Activated CD4-positive, alpha-beta T cell treated with anti-CD3 and anti-CD28 coated beads, Interleukin-2, amount 50 U/mL, for 1 hour (primary cell): Measurements from ENCODE around the gene UTF1.
"Not testable (repeated sequence)": the region's sequence is repeated elsewhere in the genome, so short reads cannot be mapped to it uniquely, and the experiment has no call there.

ENCODE experiments used
- DNase-seq: peaks from one replicate; pipeline ENCODE4 v3.0.0-alpha.2; 2020

Gene UTF1

DNA sequence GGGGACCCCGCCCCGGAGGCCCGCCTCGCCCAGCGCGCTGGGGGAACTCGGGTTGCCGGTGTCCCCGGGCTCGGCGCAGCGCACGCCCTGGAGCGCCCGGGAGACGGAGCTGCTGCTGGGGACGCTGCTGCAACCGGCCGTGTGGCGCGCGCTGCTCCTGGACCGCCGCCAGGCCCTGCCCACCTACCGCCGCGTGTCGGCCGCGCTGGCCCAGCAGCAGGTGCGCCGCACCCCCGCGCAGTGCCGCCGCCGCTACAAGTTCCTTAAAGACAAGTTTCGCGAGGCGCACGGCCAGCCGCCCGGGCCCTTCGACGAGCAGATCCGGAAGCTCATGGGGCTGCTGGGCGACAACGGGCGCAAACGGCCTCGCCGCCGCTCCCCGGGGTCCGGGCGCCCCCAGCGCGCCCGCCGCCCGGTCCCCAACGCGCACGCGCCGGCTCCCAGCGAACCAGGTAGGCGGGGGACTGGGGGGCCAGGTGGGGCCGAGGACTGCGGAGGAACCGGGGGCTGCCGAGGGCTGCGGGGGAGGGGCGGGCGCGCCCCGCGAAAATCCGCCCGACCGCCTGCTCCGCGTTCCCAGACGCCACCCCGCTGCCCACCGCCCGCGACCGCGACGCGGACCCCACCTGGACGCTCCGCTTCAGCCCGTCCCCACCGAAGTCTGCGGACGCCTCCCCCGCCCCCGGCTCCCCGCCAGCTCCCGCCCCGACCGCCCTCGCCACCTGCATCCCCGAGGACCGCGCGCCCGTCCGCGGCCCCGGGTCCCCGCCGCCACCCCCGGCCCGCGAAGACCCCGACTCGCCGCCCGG is 574 bp downstream of the UTF1 start:
- DNase-seq, result no peak

DNA sequence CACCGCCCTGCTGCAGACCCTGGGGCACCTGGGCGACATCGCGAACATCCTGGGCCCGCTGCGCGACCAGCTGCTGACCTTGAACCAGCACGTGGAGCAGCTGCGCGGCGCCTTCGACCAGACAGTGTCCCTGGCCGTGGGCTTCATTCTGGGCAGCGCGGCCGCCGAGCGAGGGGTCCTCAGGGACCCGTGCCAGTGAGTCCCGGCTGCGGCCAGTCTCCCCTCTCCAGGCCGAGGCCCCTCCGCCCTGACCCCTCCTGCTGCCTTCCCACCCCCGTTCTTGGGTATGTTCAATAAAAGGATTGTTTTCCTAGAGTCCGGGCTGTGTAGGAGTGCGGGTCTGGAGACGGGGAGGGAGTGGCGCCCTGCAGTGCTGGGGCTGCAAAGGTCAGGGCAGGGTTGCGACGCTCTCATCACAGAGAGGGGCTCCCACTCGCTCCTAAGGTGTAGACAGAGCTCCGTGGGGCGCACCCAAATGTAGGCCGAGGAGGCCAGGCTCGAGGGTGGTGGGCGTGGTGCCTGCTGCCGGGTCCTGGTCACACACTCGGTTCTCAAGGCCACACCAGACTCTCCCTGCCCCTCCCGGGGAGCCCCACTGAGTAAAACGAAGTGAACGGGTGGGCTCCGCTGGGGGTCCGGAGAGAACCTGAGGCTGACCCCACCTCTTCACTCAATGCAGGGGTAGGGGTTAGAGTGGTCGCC is 1.4 kb downstream of the UTF1 start:
- DNase-seq, result no peak

DNA sequence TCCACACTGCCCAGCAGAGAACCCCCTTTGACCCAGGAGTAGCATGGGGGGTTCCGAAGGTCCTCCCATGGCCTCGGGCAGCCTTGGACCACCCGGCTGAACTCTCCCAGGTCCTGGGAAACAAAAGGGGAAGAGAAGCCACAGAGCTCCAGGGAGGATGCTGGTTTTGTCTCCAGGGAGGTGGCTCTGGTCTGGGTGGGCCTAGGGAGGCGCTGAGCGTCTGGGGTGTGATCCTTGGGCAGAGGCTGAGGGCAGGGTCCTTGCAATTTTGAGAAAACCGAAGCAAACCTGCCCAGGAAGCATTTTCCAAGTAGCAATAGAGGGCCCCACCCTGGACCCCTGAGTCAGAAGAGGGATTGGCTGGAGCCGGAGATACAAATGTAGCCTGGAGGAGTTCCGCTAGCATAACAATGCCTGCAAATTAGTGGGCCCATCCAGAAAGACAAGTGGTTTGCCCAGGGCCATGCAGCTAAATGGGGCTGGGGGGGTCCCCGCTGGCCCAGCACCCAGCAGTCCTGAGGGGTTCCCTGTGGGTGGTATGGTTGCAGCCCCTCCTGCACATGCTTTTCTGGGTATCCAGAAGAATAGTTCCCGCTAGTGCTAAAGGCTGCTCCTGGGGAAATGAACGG is 2.0 kb downstream of the UTF1 start:
- DNase-seq, result no peak

DNA sequence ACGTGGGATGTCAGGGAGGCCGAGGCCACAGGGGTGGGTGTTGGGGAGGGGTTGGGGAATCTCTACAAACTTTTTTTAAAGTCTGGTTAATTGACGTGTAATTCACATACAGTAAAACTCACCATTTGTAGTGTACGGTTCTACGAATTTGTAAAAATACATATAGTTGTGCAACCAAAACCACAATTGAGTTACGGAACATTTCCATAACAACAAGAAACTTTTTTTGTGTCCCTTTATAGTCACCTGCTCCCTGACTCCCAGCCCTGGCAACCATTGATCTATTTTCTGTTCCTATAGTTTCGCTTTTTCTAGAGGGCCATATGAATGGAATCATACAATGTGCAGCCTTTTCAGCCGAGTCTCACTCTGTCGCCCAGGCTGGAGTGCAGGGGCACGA is 4.8 kb downstream of the UTF1 start:
- not testable (repeated sequence) for DNase-seq

DNA sequence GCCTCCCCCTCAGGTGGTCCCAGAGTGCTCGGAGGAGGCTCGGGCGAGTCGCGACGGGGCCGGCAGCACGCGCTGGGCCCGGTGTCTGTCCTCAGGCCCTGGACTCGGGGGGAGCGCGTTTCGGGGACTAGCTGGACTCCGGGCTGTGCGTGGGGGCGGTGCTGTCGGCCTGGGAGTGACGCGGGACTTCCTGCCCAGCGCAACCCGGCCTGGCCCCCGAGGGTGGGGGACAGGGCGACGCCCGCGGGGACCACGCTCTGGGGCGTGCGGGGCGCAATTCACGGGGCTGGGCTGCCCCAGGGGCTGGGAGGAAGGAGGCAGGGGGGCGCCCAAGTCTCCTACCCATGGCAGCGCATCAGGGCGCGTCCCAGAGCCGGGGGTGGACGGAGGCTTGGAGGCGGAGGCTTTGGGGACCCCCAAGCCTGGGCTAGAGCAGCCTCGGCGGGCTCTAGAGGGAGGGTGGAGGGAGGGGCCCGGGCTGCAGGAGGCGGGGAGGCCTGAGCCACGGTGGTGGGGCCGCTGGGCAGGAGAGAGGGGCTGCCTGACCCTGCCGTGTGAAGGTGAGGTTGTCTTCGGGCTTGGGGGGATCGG is 5.3 kb downstream of the UTF1 start:
- no peak for DNase-seq

DNA sequence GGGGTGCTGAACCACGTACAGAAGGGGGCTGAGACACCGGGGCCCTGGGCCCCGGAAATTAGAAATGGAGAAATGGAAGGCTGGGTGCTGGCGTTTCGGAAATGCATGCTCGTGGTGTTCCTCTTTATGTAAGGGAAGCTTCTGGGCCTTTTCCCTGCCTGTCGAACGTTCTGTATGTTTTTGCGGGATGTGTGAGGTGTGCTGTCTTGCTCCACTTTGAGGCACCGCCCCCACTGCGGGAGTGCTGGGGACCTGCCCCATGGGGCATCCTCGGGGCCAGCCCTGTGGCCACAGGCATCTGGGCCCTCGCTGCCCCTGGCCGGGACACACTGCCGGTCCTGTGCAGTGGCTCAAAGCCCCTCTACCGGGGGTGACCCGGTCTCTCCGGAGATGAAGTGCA is 5.9 kb downstream of the UTF1 start:
- DNase-seq, result no peak

DNA sequence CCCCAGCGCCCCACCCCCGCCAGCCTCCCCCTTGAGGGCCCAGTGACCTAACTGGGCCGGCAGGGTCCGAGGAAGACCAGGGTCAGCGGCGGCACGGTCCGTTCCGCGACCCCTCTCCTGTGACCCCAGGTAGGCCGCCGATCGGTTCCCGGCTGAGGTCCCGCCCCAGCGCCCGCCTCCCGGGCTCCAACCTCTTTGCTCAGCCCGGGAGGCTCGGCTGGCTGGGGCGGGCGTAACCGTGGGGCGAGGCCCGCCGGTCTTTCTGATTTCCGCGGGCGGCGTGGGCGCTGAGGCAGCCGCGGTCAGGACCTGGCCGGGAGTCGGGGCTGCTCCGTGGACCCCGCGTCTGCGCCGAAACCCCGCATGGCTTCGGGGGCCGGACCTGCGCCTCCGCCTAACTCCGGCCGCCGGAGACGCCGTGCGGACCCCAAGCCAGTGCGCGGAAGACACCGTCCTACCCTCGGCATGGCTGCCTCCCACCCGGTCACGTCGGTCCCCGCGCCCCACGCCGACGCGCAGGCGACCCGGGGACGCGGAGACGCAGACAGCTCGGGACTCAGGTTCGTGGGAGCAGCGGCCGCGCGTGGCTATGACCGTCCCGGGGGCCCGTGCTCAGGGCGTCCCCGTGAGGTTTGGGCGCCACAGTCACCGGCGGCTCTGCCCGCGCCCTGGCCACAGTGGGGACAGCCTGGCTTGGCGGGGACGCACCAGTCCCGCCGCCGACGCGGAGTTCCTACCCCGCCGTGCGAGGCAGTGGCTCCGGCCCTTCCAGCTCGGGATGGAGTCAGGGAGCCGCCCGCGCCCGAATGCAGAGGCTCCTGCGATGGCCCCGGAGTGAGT is 6.6 kb downstream of the UTF1 start:
- DNase-seq, result no peak

DNA sequence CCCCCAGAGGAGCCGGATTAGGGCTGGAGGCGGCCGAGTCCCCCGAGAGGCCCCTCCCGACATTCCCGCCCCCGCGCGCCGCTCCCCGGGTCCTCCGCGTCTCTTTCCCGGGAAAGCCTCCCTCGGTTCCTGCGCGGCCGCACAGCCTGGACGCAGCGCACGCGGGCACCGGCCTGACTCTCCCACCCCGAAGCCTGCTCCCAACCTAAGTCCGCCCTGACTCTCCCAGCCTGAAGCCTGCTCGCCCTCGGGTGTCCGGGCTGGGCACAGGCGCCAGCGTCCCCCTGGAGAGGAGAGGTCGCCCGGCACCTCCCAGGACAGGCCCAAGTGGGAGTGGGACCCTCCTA is 7.2 kb downstream of the UTF1 start:
- DNase-seq, result no peak

DNA sequence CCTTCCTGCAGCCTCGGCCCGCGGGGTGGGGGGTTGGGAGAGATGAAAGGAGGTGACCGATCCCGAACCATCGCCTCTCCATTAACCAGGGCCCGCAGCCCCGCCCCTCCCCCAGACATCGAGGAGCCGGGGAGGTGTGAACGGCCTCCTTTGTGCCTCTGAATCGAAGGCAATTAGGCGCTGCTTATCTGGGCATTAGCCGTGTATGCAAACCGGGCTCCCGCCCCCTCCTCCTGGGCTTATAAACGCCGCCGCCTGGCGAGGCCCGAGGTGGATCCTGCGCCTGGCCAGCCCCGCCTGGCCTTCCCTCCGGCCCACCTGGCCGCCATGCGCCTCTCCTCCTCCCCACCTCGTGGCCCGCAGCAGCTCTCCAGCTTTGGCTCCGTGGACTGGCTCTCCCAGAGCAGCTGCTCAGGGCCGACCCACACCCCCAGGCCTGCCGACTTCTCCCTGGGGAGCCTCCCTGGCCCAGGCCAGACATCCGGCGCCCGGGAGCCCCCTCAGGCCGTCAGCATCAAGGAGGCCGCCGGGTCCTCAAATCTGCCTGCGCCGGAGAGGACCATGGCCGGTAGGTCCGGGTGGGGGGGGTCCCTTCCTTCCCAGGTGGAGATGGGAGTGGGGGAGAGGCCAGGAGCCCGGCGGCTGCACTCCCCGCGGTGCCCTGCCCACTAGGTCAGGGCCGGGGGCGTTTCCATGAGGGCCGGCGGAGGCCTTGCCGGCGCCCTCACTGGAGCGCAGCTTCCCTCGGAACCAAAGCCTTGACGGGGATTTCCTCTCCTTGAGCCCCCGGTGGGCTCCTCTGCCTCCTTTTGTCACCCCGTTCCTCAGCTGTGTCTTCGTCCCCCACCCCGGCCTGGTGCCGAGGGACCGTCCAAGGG is 7.8 kb downstream of the UTF1 start, which contains the start of gene VENTX:
VENTX (plus strand) TSS at position 268 of the 878 bp plus-strand sequence; CDS start at position 328, 60 bp downstream.
- DNase-seq, result no peak

DNA sequence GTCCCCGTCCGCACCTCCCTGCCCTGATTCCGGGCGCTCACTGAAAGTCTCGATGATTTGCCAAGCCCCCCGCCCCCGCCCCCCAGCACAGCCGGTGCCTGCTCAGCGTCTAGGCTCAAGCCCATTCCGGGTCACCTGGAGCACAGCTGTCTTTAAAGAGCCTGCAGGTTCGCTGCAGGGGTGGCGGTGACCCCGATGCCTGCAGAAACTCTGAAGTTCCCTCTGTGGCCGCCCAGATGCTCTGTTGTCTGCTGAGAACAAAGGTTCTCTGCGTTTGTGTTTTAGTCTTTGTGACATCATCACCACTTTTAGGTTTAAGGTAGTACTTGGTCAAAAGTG is 8.4 kb downstream of the UTF1 start:
- no peak for DNase-seq

DNA sequence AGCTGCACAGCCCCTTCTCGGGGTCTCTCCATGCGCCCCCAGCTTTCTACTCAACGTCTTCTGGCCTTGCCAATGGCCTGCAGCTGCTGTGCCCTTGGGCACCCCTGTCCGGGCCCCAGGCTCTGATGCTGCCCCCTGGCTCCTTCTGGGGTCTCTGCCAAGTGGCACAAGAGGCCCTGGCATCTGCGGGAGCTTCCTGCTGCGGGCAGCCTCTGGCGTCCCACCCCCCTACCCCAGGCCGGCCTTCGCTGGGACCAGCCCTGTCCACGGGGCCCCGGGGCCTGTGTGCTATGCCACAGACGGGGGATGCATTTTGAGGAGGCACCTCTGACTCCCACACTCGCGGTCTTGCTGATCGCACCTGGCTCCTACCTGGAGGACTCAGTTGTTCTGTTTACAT is 10.0 kb downstream of the UTF1 start:
- no peak for DNase-seq

DNA sequence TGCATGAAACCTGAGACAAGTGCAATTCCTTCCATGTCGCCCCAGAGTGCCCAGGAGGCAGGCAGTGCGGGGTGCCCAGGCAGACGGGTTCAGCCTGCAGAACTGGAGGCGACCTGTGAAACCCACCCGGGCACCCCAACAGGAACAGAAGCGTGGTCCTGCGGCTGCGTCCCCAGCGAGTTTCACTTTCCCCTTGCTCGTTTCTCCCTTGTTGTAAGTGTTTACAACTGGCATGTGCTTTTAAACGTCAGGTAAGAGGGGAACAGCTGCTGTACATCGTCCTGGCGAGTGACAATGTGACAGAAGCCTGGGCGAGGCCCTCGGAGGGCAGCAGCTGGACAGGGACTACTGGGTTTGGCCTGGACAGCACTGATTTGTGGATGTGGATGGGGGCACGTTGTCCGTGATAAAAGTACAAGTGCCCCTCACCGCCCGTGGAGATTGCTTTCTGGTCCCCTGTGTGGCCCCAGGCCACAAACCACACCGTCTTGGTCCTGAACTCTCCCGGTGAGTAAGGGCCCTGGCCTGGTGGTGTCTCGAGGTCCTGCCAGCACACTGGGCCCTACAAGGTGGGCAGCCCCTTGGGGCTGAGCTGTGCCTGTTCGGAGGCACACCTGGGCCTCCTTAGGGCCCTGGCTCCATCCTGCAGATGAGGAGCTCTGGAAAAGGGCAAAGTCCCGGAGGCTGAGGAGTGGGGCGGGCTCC is 11.6 kb downstream of the UTF1 start:
- no peak for DNase-seq

DNA sequence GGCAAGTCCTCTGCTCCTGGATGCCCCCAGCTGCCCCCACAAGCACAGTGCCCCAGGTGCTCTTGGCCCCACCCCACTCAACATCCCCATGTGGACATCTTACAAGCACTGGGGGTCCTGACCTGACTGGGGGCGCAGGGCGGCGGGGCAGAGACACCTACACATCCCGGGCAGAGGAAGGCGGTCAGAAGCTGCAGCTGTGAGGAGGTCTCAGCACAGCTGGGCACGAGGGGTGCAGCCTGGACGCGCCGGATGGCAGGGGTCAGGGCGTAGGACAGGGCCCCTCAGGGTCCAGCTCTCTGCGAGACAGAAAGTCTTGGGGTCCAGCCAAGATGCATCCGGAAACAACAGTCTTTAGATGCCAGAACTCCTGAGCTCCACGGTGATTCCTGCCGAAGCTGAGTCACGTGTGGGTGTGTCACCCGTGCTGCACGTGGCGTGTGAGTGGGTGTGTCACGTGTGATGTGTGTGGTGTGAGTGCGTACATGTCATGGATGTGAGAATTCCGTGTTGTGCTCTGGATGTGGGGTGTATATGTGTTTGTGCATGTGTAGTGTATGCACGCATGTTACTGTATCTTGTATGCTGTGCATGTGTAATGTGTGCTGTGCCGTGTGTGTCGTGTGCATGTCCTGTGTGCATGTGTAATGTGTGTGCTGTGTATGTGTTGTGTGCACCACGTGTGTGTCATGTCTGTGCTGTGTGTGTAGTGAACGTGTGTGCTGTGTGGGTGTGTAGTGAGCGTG is 12.8 kb downstream of the UTF1 start:
- no peak for DNase-seq

DNA sequence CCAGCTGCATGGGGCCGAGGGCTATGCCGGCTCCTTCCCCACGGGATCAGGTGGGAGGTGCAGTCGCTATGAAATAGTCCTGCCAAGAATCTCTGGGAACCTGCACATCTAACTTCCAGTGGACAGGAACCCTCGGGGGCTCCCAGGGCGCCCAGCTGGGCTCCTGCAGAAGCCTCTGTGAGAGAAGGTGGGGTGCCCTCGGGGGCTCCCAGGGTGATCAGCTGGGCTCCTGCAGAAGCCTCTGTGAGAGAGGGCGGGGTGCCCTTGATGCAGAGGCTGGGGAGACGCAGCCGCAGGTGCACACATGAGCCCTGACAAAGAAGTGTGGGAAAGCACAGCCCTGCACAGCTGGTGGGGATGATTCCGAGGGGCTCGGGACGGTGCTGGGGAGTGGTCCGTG is 13.6 kb downstream of the UTF1 start:
- no peak for DNase-seq

DNA sequence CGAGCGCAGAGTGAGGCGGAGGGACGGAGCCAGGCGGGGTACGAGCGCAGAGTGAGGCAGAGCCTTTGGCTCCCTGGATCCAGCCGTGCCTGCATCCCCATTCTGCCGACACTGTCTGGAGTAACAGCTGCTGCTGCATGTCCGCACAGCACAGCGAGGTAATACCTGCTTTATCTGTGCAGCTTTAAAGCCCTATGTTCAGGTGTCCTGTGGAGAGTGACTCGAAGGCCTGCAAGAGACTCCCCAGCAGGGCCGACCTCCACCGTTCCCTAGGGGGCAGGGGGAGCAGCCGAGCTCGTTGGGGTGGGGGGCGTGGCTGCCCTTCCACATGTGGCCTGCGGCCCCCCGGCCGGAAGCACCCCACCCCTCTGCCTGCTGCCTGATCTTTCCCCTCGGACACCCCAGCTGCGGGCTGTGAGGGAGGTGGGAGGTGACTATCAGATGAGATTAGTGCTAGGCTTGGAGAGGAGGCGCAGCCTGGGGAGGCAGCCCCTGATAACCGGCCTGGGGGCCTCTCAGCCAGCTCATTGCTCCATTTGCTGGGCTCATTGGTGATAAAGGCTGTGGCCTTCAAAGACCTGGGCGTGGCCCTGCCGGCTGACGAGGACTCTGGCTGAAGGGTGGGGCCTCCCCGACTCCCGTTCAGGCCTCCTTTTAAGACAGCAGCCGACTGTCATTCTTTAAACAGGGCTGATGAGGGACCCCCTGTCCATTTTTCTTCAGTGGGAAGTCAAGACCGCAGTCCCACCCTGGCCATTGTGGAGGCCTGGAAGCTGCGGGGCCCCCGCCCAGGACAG is 15.6 kb downstream of the UTF1 start:
- no peak for DNase-seq

DNA sequence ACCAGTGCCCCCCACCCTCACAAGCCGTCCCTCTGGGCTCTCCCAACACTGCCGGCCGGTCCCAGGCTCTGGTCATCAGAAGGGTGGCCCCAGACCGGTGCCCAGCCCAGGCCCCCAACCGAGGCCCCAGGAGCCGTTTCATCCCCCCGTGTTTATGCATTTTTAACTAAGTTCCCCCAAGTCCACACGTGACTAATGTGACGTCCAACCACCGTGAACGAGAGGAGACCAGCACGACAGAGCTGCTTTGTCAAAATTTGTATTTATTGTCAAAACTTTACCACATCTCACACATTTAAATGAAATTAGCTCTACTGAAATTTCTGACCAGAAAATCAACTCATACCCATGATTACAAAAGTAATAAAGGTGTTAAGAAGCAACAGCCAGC is 16.2 kb downstream of the UTF1 start:
- DNase-seq, result no peak

DNA sequence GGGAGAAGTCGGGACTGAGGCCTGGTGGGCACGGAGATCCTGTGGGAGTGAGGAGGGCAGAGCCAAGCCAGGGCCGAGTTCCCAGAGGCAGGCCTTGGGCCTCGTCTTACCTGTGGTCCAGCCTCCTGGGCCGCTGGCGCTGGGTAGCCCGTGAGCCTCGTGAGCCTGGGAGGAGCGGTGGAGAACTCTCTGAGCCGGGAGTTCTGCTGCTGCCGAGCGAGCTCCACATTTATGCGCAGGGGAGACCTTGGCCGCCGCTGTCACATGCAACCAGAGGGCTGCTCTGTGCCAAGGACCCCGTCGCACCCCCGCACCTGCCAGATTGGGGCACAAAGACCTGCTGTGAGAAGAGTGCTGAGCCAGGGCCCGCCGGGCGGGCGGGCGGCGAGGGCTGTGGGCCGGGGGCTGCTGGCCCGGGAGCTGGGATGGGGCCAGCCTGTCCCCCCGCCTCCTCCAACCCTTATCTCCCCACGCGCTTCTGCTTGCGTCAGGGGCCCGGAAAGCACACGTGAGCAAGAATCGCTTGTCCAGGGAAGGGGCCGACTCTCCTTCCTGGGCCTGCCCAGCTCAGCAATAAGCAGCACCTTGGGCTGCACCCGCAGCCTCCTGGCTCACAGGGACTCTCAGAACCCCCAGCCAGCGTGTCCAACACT is 17.8 kb downstream of the UTF1 start:
- no peak for DNase-seq

DNA sequence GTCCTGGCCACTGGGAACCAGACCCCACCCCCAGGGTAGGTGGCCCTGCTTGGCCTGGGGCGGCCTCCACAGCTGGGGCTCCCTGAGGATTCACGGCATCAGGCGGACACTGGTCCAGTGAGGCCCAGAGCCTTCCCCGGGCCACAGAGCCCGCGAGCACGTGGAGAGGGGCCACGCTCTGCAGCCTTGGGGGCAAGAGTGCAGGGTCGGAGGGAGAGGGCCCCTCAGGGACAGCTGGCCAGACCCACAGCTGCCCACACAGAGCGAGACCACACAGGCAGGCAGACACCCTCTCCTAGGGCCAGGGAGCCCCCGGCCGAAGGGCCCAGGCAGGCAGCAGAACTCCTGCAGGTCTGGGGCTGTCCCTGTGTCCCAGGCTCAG is 18.3 kb downstream of the UTF1 start:
- no peak for DNase-seq
